PC-3 (cell line): ENCODE results near the gene NEUROG3. TPM values are rescaled to one million over a fixed set of nuclear protein-coding genes. Genes with fewer than 3 reads are reported as not detected.

Experiments used
- ATAC-seq: fragments of 200-7000 bp; cut with Tn5 transposase; 2 replicates; pipeline ENCODE4 v1.9.1; 2020; ENCODE audit warnings: mild to moderate bottlenecking, moderate library complexity
- BruUV-seq: library from RNA; stranded (reverse); fragments of 400-500 nt; replicated peaks from 2 replicates; lab custom pipeline; 2021; lab: Mats Ljungman, UMichigan
- CTCF ChIA-PET: fragments of 300-600 bp; sonication (Branson Sonifier 250); formaldehyde crosslinking; loops from one replicate; lab custom pipeline; 2022; ENCODE audit warnings: antibody characterized with exemption; lab: Charles Lee
- POLR2A ChIA-PET: fragments of 300-600 bp; sonication (Branson Sonifier 250); formaldehyde crosslinking; loops from one replicate; lab custom pipeline; 2022; ENCODE audit warnings: antibody characterized with exemption; ENCODE audit not compliant: unreplicated experiment; lab: Charles Lee
- DNase-seq: peaks from one replicate; pipeline ENCODE4 v3.0.0-alpha.2; 2015
- H2AFZ ChIP-seq: fragments of 300-600 bp; sonication (generic); 2 replicates; pipeline ENCODE4 v1.6.0; 2016; ENCODE audit warnings: antibody characterized with exemption, low read length
- H3F3A ChIP-seq: fragments of 300-600 bp; sonication (generic); one replicate; pipeline ENCODE4 v1.6.0; 2017; ENCODE audit warnings: antibody characterized with exemption, low read length, control low read depth, mild to moderate bottlenecking; ENCODE audit not compliant: unreplicated experiment
- H3K27ac ChIP-seq: fragments of 300-600 bp; sonication (generic); 2 replicates; pipeline ENCODE4 v1.5.1; 2016; ENCODE audit warnings: mild to moderate bottlenecking, low read length
- H3K27me3 ChIP-seq: fragments of 300-600 bp; sonication (generic); 2 replicates; pipeline ENCODE4 v1.6.1; 2016; ENCODE audit warnings: low read length, mixed read lengths
- H3K36me3 ChIP-seq: fragments of 300-600 bp; sonication (generic); 2 replicates; pipeline ENCODE4 v1.6.1; 2016; ENCODE audit warnings: low read depth, mixed run types, low read length, mixed read lengths
- H3K4me1 ChIP-seq: fragments of 300-600 bp; sonication (generic); 2 replicates; pipeline ENCODE4 v1.5.1; 2016; ENCODE audit warnings: low read length; ENCODE audit not compliant: insufficient read depth
- H3K4me2 ChIP-seq: fragments of 300-600 bp; sonication (generic); 2 replicates; pipeline ENCODE4 v1.6.0; 2016; ENCODE audit warnings: low read length
- H3K4me3 ChIP-seq: fragments of 300-600 bp; sonication (generic); 2 replicates; pipeline ENCODE4 v1.5.1; 2016; ENCODE audit warnings: mild to moderate bottlenecking, low read length, mixed read lengths
- H3K79me2 ChIP-seq: fragments of 300-600 bp; sonication (generic); 2 replicates; pipeline ENCODE4 v1.6.1; 2017; ENCODE audit warnings: low read length, mixed read lengths
- H3K9ac ChIP-seq: fragments of 300-600 bp; sonication (generic); 2 replicates; pipeline ENCODE4 v1.6.0; 2016; ENCODE audit warnings: mild to moderate bottlenecking, low read length
- H3K9me2 ChIP-seq: fragments of 300-600 bp; sonication (generic); replicated peaks from 2 replicates; pipeline ENCODE4 v1.6.1; 2016; ENCODE audit warnings: mixed run types, low read length, mixed read lengths
- H3K9me3 ChIP-seq: fragments of 300-600 bp; sonication (generic); 2 replicates; pipeline ENCODE4 v1.6.1; 2016; ENCODE audit warnings: low read length, mixed read lengths
- H4K20me1 ChIP-seq: fragments of 300-600 bp; sonication (generic); 2 replicates; pipeline ENCODE4 v1.6.1; 2016; ENCODE audit warnings: low read length, mixed read lengths
- CTCF ChIP-seq: fragments of 300-600 bp; sonication (generic); conservative IDR thresholded peaks from 2 replicates; pipeline ENCODE4 v1.5.1; 2017; ENCODE audit warnings: antibody characterized with exemption, low read depth, mild to moderate bottlenecking, low read length
- EZH2 ChIP-seq: fragments of 300-600 bp; sonication (generic); IDR thresholded peaks from one replicate; pipeline ENCODE4 v1.6.1; 2017; ENCODE audit warnings: antibody characterized with exemption, mild to moderate bottlenecking, low read length; ENCODE audit not compliant: unreplicated experiment
- EZH2phosphoT487 ChIP-seq: fragments of 300-600 bp; sonication (generic); IDR thresholded peaks from 2 replicates; pipeline ENCODE4 v1.6.1; 2018; ENCODE audit warnings: mild to moderate bottlenecking, antibody characterized with exemption, low read length, borderline replicate concordance
- intact Hi-C: fragments of 100-400 bp; cut with micrococcal nuclease; formaldehyde crosslinking; loops from 2 replicates; pipeline ENCODE4 v1.9.0; 2023
- total RNA-seq: library from RNA; depleted of rRNA; stranded (reverse); fragments of >200 nt; gene quantifications from 2 replicates; pipeline ENCODE4 v1.2.3, GENCODE V29; 2014

Gene NEUROG3
- total RNA-seq, 1 experiment from 2014 or later, result not detected

- POLR2A ChIA-PET, result no interaction called here
- Histone ChIP-seq H3K27me3 (peaks cover 100% of the 10 kb centered on the region), H3K9me2 (no peaks in the 10 kb centered on the region), H3F3A (no peaks in the 10 kb centered on the region), H3K9ac (no peak overlapping the region), H2AFZ (no peak overlapping the region), H3K4me3 (no peak overlapping the region), H3K4me1 (no peaks in the 10 kb centered on the region), H3K36me3 (no peaks in the 10 kb centered on the region), H4K20me1 (no peaks in the 10 kb centered on the region), H3K4me2 (no peak overlapping the region), H3K9me3 (no peaks in the 10 kb centered on the region), H3K27ac (no peak overlapping the region), H3K79me2 (no peaks in the 10 kb centered on the region)
- CTCF ChIA-PET, result interaction anchor here (0.7 kb wide), 1 partner anchor 267 kb away, joined by 3 read pairs; no protein-coding TSS in a partner anchor
- BruUV-seq, result no TSS peak
- DNase-seq (no peak), ATAC-seq (no peak)
- TF ChIP-seq EZH2, result no peak
- no peak for TF ChIP-seq CTCF
- intact Hi-C loops, result no loop called here
These were observed 2.0 kb upstream of the NEUROG3 start for GRCh38 chr10:69575164-69575722.

GRCh38 chr10:69574571-69574978 is 1.4 kb upstream of the NEUROG3 start:
- no peak overlapping the region for H3K9ac ChIP-seq
- ATAC-seq, result peak; percentile 15
- no peaks in the 10 kb centered on the region for H3F3A ChIP-seq
- H3K9me3 ChIP-seq, result no peaks in the 10 kb centered on the region
- BruUV-seq, result no TSS peak
- H3K4me1 ChIP-seq, result no peaks in the 10 kb centered on the region
- H3K9me2 ChIP-seq, result no peaks in the 10 kb centered on the region
- H3K36me3 ChIP-seq, result no peaks in the 10 kb centered on the region
- no peak for DNase-seq
- H3K4me3 ChIP-seq, result no peak overlapping the region
- POLR2A ChIA-PET, result no interaction called here
- no peak overlapping the region for H2AFZ ChIP-seq
- intact Hi-C loops, result no loop called here
- H3K79me2 ChIP-seq, result no peaks in the 10 kb centered on the region
- CTCF ChIA-PET, result no interaction called here
- no peak overlapping the region for H3K27ac ChIP-seq
- peaks cover 100% of the 10 kb centered on the region for H3K27me3 ChIP-seq
- TF ChIP-seq CTCF, result no peak
- TF ChIP-seq EZH2, result no peak
- no peak for TF ChIP-seq EZH2phosphoT487
- no peaks in the 10 kb centered on the region for H4K20me1 ChIP-seq
- H3K4me2 ChIP-seq, result no peak overlapping the region

- H3K4me2 ChIP-seq, result no peak overlapping the region
- H3K9ac ChIP-seq, result no peak overlapping the region
- H3K4me3 ChIP-seq, result no peak overlapping the region
- H3K79me2 ChIP-seq, result no peaks in the 10 kb centered on the region
- H3K27ac ChIP-seq, result no peak overlapping the region
- no peaks in the 10 kb centered on the region for H3K4me1 ChIP-seq
- H3F3A ChIP-seq, result no peaks in the 10 kb centered on the region
- no TSS peak for BruUV-seq
- peaks cover 93% of the 10 kb centered on the region for H3K27me3 ChIP-seq
- DNase-seq, result no peak
- CTCF ChIA-PET, result no interaction called here
- no peaks in the 10 kb centered on the region for H3K36me3 ChIP-seq
- TF ChIP-seq EZH2phosphoT487 (no peak), CTCF (no peak), EZH2 (no peak)
- no peaks in the 10 kb centered on the region for H3K9me2 ChIP-seq
- POLR2A ChIA-PET, result no interaction called here
- intact Hi-C loops, result no loop called here
- ATAC-seq, result no peak
- no peak overlapping the region for H2AFZ ChIP-seq
- no peaks in the 10 kb centered on the region for H4K20me1 ChIP-seq
- H3K9me3 ChIP-seq, result no peaks in the 10 kb centered on the region
These were observed 815 bp downstream of the NEUROG3 start for GRCh38 chr10:69572159-69573055.
